GM12891 (cell line): Measurements from ENCODE around the gene COPS7A.

Experiments
- POLR2A ChIP-seq: IDR thresholded peaks from 2 replicates; pipeline ENCODE4 v1.6.1; 2011; ENCODE audit warnings: low read depth, low read length, control low read depth
- TAF1 ChIP-seq: IDR thresholded peaks from 2 replicates; pipeline ENCODE4 v1.6.1; 2011; ENCODE audit warnings: low read depth, low read length, control low read depth

GRCh38 chr12:6688999-6689882 is 34.6 kb upstream of the COPS7A start, which contains the start of gene ZNF384:
- TF ChIP-seq TAF1 (peak; percentile 49; the same call in 1 of the 2 replicates), POLR2A (peak; percentile 83)
